Activated gamma-delta T cell treated with Interleukin-2 at 50 U/mL for 16 hours (primary cell): ENCODE measurements around the gene MGRN1.

Experiments used
- DNase-seq: peaks from one replicate; pipeline ENCODE4 v3.0.0-alpha.2; 2020

The MGRN1 gene

DNA sequence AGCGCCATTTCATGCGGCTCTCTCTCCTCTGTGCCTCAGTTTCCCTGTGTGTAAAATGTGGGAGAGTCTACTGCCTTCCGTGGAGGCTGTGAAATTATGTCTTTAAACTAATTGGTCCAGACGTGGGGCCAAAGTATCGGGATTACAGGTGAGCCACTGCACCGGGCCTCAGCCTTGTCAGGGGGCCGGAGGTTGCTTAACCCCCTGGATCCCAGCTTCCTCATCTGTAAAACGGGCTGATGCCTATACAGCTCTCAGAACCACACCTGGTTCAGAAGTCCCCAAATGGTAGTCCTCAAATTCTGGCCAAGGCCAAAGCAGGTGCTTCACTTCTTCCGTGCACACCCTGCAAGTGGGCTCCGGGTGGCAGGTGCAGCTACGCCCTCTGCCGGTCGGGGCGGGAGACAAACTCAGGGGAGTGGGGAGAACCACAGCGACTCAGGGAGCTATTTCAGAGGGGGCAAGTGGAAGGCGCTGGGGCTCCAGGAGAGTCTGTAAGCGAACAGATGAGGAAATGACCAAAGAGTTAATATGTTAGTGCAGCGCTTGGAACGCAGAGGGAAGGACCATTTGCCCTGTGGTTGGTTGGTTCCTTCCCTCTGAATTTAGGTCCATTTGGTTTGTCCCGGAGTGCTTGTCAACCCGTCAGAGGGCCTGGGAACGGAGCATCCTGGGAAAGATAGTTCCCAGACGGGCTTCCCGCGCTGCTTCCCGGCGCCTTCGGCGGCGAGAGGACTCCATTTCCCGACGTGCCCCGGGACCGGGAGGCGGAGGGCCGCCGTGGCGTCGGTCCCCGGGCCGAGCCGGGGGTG is at the start of gene MGRN1:
Gene MGRN1, plus strand, starts transcription at position 812 of the 812 bp plus-strand sequence. CDS start 135 bp downstream, outside the sequence.
- DNase-seq = peak; percentile 89

DNA sequence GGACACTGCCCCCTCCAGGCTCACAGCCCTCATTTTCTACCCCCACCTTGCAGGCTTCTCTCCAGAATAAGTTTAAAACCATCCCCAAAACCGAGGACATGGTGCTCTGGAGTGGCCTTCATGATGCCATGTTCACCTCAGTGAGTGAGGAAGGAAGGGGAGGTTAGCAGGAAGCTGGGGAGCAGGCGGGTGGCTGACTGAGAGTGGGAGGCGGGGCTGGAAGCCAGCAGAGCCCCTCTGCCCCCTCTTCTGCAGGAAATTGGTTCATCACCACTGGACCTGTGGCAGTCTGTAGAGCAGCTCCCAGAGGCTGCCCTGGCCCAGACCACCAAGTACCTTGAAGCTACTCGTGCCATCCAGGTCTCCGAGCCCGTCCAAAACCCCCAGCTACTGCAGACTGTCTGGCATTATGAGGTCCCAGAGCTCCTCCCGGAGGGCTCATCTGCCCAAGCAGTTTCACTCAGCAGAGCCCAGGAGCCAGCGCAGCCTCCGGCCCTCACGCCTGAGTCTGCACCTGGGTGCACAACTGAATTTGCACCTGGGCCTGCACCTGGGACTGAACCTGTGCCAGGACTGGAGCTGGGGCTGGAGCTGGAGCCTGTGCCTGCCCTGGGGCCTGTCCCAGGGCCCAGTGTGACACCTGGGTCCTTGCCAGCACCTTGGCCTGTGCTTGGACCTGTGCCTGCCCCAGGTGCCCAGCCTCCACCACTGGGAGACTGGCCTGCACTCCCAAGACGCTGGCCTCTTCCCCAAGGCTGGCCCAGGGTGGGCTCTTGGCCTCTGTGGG is 49.5 kb upstream of the MGRN1 start:
- no peak for DNase-seq

GRCh38 chr16:4576008-4576407 is 48.6 kb upstream of the MGRN1 start:
- DNase-seq = no peak

- no peak for DNase-seq
These were observed 45.6 kb upstream of the MGRN1 start for GRCh38 chr16:4578961-4579530.

GRCh38 chr16:4580250-4580649 is 44.4 kb upstream of the MGRN1 start:
- no peak for DNase-seq

GRCh38 chr16:4583906-4584305 is 40.7 kb upstream of the MGRN1 start:
- DNase-seq = no peak

- no peak for DNase-seq
These were observed 38.3 kb upstream of the MGRN1 start for GRCh38 chr16:4586291-4586690.

- DNase-seq = no peak
These were observed 36.2 kb upstream of the MGRN1 start for GRCh38 chr16:4588386-4588785.

GRCh38 chr16:4588961-4589360 is 35.7 kb upstream of the MGRN1 start:
- no peak for DNase-seq

DNA sequence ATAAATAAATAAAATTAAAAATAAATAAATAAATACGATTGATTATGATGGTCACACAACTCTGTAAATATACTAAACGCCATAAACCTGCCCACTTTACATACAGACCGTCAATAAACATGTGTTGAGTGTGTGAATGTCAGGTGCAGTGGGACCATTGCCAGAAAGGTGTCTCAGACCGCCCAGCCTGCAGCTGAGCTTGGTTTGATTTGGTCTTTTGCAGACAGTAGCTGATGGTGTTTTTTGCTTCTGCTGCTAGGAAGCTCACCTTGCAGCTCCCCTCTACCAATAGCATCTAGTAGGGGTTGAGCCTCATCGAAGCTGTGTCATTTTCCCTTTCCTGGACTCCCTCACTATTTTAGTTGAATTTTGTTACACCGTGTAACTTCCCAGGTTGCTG is 33.4 kb upstream of the MGRN1 start:
- no peak for DNase-seq

DNA sequence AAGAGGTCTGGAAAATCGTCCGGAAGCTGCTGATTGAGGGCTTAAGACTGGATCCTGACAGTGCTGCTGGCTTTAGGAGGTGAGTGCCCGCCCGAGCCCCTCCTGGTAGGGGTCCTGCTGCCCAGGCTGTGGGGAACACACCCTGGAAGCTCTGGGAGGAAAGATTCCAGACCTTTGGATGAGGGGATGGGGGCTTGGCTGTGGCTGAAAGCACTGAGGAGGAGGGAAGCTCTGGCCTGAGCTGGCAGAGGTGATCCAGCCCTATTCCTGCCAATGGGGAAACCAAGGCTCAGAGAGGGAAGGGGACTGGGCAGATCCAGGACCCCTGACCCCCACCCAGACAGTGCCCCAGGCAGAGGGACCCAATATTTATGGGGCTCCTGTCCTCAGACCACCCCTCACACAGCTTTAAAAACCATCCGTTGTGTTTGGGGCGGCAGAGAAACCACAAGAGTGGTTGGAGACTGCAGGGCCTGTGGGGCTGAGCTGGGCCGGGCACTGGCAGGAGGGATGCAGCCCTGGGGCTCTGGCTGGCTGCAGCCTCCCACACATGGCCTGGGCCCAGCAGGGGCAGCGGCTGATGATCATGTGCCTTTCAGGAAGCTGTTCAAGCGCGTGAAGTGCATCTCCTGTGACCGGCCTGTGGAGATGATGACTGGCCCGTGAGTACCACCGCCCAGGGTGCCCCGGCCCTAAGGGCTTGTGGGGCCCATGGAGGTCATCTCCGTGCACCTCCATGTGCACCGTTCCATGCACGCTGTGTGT is 32.7 kb upstream of the MGRN1 start:
- no peak for DNase-seq

GRCh38 chr16:4593086-4593485 is 31.5 kb upstream of the MGRN1 start:
- no peak for DNase-seq

DNA sequence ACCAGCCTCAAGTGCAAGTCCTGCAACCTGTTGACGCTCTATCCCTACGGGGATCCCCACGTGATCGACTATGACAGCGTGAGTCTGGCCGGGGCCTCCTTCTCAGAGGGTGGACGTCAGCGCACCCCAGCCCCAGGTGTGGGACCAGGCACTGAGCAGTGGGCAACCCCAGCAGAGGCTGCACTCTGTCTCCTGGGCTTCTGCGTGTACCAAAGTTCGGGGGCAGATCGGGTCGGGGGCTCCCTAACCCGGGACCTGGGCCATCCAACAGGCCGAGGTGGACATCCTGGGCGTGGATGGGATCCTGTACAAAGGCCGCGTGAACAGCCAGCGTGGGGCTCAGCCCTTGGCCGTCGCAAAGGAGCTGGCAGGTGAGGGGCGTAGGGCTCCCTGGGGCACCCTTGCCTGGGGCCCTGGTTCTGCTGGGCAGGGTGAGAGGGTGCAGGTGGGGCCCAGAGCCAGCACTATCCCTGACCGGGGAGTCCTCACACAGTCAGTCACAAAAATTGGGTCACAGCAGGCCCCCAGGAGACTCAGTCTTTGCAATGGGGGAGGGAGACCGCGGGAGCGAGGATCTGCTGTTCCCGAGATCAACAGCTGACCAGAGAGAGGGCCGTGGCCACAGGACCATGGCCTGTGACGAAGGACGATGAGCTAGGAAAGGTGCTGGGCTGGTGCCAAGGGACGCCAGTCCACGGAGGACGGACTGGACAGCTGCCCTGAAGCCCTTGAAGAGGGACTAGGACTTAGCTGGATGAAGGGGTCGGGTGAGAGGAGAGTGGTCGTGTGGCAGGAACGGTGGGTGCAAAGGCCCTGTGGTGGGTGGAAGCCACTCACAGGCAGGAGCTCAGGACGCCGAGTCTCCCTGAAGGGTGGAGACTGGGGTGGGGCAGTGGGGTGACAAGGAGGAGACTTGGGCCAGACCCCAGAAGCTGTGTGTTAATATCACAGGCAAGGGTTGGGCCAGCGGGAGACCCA is 29.9 kb upstream of the MGRN1 start:
- no peak for DNase-seq

DNA sequence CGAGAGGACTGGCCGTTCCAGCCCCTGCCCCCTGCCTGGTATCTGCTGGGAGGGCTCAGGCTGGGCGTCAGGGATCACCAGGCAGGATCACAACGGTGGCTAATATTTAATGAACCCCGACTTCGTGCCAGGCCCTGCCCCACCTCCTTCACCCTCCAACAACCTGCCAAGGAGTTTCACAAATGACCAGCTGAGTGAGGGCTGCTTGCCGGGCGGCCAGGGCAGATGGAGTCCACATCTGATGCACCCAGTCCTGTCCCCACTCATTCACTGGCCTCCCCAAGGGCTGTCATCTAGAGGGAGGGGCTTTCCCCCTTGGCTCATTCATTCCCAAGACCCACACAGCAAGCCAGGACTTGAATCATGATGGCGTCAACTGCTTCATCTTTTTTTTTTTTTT is 27.5 kb upstream of the MGRN1 start:
- DNase-seq = no peak

- DNase-seq = no peak
These were observed 25.6 kb upstream of the MGRN1 start for GRCh38 chr16:4599037-4599436.

DNA sequence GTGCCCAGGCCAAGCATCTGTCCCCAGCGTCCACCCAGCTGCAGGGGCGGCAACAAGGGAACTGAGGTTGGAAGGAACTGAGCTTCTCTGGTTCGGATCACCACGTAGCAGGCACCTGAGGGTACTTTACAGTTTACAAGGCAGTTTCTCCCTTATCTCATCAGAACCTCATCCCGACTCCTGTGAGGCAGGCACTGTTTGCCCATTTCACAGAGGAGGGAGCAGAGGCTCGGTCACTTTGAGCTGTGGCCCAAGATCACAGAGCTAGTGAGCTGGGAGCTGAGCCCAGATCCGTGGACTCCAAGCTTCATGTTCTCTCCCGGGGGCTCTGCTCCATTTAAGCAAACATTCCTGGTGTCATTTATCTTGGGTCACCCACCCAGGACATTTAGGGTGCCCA is 25.1 kb upstream of the MGRN1 start:
- DNase-seq = no peak

DNA sequence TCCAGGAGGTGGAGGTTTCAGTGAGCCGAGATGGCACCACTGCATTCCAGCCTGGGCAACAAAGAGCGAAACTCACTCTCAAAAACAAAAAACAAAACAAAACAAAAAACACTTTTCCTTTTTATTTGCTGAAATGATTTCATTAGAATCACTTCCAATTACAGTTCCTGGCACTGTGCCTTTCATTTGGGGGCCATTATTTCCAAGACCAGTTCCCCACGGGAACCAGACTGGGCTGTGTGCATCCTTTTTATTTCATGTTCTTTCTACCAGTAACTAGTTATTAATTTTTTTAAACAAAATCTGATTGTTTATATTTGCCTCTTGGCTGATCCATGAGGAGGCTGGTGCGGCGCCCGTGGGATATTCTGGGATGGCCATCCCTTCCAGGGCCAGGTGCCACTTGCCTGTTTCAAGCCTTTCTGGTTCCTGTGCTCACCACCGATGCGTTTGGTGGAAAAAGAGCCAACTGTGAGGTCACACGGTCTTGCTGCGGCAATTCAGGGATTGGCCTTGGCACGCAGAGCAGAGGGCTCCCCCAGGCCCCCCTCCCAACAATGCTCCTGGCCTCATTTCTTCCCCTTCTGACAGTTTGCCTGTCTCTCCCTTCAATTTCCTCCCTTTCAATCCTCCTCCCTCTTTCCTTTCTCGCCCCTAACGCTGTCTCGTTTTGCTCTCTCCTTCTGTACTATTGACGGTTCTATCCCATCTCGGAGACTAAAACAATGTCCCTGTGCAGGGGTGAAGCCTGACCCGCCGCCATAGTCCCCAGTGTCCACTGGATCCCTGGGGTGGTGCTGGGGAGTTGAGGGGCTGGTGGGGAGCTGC is 23.4 kb upstream of the MGRN1 start:
- no peak for DNase-seq

GRCh38 chr16:4601864-4602186 is 22.8 kb upstream of the MGRN1 start:
- no peak for DNase-seq

DNA sequence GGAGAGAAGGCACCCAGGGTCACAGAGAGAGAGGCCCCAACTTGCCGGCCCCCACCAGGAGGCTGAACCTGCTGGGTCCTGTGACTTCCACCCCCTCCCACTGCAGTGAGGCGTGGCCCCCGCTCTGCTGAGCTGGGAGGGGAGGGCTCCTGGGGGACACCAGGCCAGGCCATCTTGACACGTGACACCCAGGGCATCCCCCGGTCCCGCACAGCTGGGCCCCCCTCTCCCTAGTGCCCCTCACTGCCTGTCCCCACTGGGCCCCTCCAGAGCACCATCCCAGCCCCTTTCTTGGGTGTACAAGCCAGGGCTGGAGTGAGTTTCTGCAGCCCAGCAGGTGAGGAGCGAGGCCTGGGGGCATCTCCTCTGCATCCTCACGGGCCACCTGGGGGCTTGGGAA is 22.3 kb upstream of the MGRN1 start:
- no peak for DNase-seq

DNA sequence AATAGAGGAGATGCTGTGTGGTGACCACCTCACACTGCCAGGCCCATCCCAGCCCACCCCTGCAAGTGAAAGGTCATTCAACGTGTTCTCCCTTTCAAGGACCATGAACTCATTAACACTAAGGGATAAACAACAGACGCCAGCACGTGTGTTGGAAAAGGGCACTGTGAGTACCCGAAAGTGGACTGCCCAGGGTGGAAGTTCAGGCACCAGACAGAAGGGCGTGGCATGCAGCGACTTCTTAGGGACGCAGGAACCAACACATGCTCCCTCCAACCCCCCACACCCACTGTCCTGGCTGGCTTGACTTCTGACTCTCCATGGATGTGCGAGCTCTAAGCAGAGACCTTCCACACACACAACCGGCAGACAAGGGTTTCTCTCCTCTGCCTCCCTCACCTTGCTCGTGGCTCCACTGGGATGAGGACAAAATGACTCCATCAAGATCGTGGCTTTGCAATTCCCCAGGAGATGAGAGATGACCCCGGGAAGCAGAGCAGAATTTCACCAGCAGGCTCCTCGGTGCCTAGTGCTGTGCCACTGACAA is 20.9 kb upstream of the MGRN1 start:
- no peak for DNase-seq

- no peak for DNase-seq
These were observed 20.2 kb upstream of the MGRN1 start for GRCh38 chr16:4604401-4604800.
